Activated CD4-positive, alpha-beta memory T cell treated with anti-CD3 and anti-CD28 coated beads for 36 hours (primary cell): Measurements from ENCODE around the gene FGF11. TPM values are rescaled to one million over a fixed set of nuclear protein-coding genes. Genes with fewer than 3 reads are reported as not detected.
A peak's percentile ranks its signal among the peaks of the same experiment; 100 is the strongest.
"Not testable (repeated sequence)": the region's sequence is repeated elsewhere in the genome, so short reads cannot be mapped to it uniquely, and the experiment has no call there.

ENCODE experiments used
- CTCF ChIA-PET: fragments of 350-600 bp; sonication (Branson Sonifier 250); formaldehyde crosslinking; loops from one replicate; lab custom pipeline; 2021; ENCODE audit warnings: antibody characterized with exemption, inconsistent platforms; lab: Charles Lee
- POLR2A ChIA-PET: fragments of 350-600 bp; sonication (Branson Sonifier 250); formaldehyde crosslinking; loops from one replicate; lab custom pipeline; 2021; ENCODE audit warnings: antibody characterized with exemption; lab: Charles Lee
- DNase-seq: peaks from one replicate; pipeline ENCODE4 v3.0.0-alpha.2; 2020
- H3K27ac Mint-ChIP-seq: one replicate; pipeline ENCODE4 v1.8.0; 2021; ENCODE audit warnings: mixed read lengths
- H3K27me3 Mint-ChIP-seq: one replicate; pipeline ENCODE4 v1.8.0; 2021; ENCODE audit warnings: mixed read lengths
- H3K36me3 Mint-ChIP-seq: one replicate; pipeline ENCODE4 v1.8.0; 2021; ENCODE audit warnings: mixed read lengths
- H3K4me1 Mint-ChIP-seq: one replicate; pipeline ENCODE4 v1.8.0; 2021; ENCODE audit warnings: low read depth, mixed read lengths
- H3K4me3 Mint-ChIP-seq: one replicate; pipeline ENCODE4 v1.8.0; 2021; ENCODE audit warnings: mild to moderate bottlenecking, mixed read lengths
- H3K9me3 Mint-ChIP-seq: one replicate; pipeline ENCODE4 v1.8.0; 2021; ENCODE audit warnings: mixed read lengths
- intact Hi-C: fragments of 100-400 bp; cut with micrococcal nuclease; formaldehyde crosslinking; loops from one replicate; pipeline ENCODE4 v1.15.1; 2023
- total RNA-seq, 2 experiments: library from RNA; stranded (reverse); gene quantifications; one replicate each; pipeline ENCODE4 v1.2.3, GENCODE V29; 2021

FGF11 gene
- total RNA-seq, 2 experiments from 2014 or later, result 1.0 to 2.1 TPM

DNA sequence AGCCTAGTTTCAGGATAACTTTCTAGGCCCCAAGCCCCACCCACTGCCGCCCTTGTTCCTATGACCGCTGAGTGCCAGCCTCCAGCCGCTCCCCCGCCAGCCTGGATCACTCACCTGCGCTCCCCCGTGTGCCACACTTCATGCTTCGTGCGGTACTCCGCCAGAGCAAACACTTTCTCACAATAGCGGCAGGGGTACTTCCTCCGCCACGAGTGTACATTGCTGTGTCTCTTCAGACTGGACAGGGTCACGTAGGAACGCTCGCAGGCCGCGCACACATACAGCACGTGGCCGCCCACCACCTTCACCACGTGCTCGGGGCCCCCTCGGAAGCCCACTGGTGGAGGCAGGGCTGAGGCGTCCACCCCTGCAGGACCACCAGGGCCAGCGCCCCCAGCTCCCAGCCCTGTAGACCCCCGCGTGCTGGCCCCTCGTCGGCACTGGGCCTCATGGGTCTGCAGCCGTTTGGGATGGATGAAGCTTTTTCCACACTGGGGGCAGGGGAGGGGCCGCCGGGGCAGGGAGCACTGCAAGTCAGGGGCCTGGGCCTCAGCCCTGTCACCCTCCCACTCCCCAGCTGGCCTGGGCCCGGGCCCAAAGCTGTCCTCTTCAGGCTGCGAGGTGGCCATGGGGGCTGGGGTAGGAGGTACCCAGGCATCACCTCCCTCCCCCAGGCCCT is 26.4 kb downstream of the FGF11 start:
- ChIA-PET POLR2A (no interaction called here), CTCF (interaction anchor here (1.8 kb wide), 1 partner anchor 29 kb away, joined by 4 read pairs; no protein-coding TSS in a partner anchor)
- H3K9me3 Mint-ChIP-seq, result no peaks in the 10 kb centered on the region
- intact Hi-C loops, result no loop called here
- peak overlapping the region; percentile 23 for H3K27ac Mint-ChIP-seq
- H3K4me3 Mint-ChIP-seq, result no peak overlapping the region
- H3K4me1 Mint-ChIP-seq, result peaks cover 2% of the 10 kb centered on the region
- H3K36me3 Mint-ChIP-seq, result peaks cover 2% of the 10 kb centered on the region
- no peak for DNase-seq
- no peaks in the 10 kb centered on the region for H3K27me3 Mint-ChIP-seq

DNA sequence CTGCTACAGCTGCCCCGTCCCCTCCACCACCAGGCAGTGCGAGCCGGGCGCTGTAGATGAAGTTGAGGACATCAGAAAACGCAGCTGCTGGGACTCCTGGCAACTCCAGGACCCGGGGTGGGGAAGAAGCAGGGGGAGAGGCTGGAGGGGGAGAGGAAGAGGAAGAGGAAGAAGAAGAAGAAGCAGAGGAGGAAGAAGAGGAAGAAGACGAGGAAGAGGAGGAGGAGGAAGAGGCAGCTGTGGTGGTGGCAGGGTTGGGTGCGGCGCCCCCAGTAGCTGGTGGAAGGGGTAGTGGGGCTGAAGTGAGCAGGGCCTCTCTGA is 27.0 kb downstream of the FGF11 start:
- no peak for DNase-seq
- ChIA-PET CTCF (interaction anchor here (1.8 kb wide), 1 partner anchor 29 kb away, joined by 4 read pairs; no protein-coding TSS in a partner anchor), POLR2A (interaction anchor here (1.3 kb wide), 1 partner anchor 19 kb away, joined by 3 read pairs; no protein-coding TSS in a partner anchor)
- Mint-ChIP-seq H3K27me3 (no peaks in the 10 kb centered on the region), H3K4me3 (no peak overlapping the region), H3K27ac (no peak overlapping the region), H3K36me3 (peaks cover 2% of the 10 kb centered on the region), H3K4me1 (peaks cover 4% of the 10 kb centered on the region), H3K9me3 (no peaks in the 10 kb centered on the region)
- intact Hi-C loops, result no loop called here

DNA sequence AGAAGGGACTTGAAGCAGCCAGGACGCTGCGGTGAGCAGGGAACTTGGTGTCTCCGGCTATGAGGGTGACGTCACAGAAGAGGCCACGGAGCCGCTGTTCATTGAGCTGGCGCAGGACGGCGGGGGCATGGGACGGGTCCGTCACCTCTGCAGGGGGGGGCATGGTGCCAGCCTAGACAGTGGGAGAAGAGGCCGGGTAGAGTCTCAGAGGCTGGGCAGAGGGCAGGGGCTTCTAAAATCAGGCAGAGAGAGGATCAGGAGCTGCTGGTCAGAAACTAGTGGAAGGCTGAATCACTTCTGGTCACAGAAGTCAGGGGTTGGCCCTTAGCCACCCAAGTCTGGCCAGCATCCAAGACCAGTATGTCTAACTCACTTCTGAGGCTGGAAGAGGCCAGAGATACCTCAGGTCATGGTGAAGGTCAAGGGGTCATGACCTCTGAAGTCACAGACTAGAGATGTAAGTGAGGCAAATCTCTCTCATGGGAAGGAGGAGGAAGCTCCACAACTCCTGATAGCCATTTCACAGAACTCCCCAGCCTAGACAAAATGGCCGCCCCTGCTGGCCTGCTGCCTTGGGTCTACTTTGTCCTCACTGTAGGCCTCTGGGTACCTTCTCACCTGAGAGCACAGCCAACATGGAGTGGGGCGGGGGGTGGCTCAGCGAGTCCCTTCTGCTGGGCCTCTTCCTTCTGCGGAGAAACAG is 27.5 kb downstream of the FGF11 start:
- H3K27me3 Mint-ChIP-seq, result no peaks in the 10 kb centered on the region
- CTCF ChIA-PET, result interaction anchor here (1.8 kb wide), 1 partner anchor 30 kb away, joined by 4 read pairs; no protein-coding TSS in a partner anchor
- no peaks in the 10 kb centered on the region for H3K9me3 Mint-ChIP-seq
- H3K4me1 Mint-ChIP-seq, result peaks cover 7% of the 10 kb centered on the region
- DNase-seq, result no peak
- H3K36me3 Mint-ChIP-seq, result peaks cover 2% of the 10 kb centered on the region
- POLR2A ChIA-PET, result interaction anchor here (1.3 kb wide), 1 partner anchor 19 kb away, joined by 3 read pairs; no protein-coding TSS in a partner anchor
- intact Hi-C loops, result no loop called here
- H3K27ac Mint-ChIP-seq, result no peak overlapping the region
- H3K4me3 Mint-ChIP-seq, result no peak overlapping the region

DNA sequence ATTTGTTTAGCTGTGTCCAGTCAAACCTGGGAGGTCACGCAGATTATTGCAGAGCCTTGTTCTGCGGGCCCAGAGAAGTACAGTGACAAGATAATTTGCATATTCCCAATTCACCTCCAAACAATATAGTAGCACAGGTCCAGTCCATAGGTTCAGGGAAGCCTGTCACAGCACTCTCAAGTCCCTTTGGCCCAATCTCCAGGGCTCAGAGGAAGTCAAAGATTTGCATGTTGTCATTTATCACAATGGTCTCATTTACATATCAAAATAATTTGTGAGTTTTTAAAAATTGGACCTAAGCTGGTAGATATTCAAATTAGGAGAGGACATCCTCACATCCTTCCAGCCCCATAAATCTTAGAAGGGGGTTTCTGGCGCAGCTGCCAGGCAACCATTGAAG is 28.2 kb downstream of the FGF11 start:
- Mint-ChIP-seq H3K4me3 (no peak overlapping the region), H3K9me3 (no peaks in the 10 kb centered on the region), H3K36me3 (peaks cover 2% of the 10 kb centered on the region), H3K4me1 (peaks cover 10% of the 10 kb centered on the region), H3K27ac (no peak overlapping the region), H3K27me3 (no peaks in the 10 kb centered on the region)
- POLR2A ChIA-PET, result interaction anchor here (1.3 kb wide), 1 partner anchor 18 kb away, joined by 3 read pairs; no protein-coding TSS in a partner anchor
- DNase-seq, result no peak
- intact Hi-C loops, result no loop called here
- CTCF ChIA-PET, result no interaction called here

DNA sequence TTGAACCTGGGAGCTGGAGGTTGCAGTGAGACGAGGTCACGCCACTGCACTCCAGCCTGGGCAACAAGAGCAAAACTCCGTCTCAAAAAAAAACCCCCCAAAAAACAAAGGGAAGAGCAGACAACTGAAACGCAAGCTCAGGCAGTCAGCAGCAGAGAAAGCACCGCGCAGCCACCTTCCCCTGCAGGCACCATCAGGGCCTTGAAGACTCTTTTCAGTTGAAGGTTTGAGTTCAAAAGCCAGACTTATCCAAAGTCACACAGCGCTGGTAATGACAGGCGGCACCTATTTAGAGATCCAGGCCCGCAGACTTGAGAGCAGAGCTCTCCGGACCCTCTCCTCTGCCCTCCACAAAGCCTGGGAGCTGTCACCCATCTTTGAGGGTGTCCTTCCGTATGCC is 29.0 kb downstream of the FGF11 start:
- Mint-ChIP-seq H3K9me3 (no peaks in the 10 kb centered on the region), H3K27me3 (no peaks in the 10 kb centered on the region), H3K4me3 (no peak overlapping the region), H3K27ac (no peak overlapping the region), H3K36me3 (peaks cover 2% of the 10 kb centered on the region), H3K4me1 (peaks cover 10% of the 10 kb centered on the region)
- intact Hi-C loops, result no loop called here
- POLR2A ChIA-PET, result no interaction called here
- no peak for DNase-seq
- CTCF ChIA-PET, result interaction anchor here (1.3 kb wide), 1 partner anchor 31 kb away, joined by 6 read pairs; no protein-coding TSS in a partner anchor

DNA sequence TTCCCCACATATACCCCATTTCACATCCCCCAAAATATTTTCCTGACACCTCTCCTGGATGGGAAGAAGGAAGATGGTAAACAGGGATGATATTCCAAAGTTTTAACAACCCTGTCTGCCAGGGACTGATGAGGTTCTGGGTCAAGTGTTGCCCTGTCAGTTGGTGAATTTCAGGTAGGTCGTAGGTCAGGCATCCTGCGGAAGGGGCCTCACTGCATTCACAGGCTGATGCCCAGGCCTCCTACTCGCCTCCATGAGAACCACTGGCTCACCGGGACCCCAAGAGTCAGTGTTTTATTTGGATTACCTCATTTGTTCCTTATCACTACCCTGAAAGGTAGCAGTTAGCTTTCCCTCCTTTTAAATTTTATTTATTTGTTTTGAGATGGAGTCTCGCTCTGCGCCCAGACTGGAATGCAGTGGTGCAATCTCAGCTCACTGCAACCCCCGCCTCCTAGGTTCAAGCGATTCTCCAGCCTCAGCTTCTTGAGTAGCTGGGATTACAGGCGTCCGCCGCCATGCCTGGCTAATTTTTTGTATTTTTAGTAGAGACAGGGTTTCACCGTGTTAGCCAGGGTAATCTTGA is 29.6 kb downstream of the FGF11 start:
- H3K4me3 Mint-ChIP-seq, result no peak overlapping the region
- DNase-seq, result no peak
- no peak overlapping the region for H3K27ac Mint-ChIP-seq
- no peaks in the 10 kb centered on the region for H3K9me3 Mint-ChIP-seq
- intact Hi-C loops, result no loop called here
- CTCF ChIA-PET, result interaction anchor here (1.3 kb wide), 1 partner anchor 32 kb away, joined by 6 read pairs; no protein-coding TSS in a partner anchor
- peaks cover 13% of the 10 kb centered on the region for H3K4me1 Mint-ChIP-seq
- no peaks in the 10 kb centered on the region for H3K27me3 Mint-ChIP-seq
- peaks cover 2% of the 10 kb centered on the region for H3K36me3 Mint-ChIP-seq
- POLR2A ChIA-PET, result no interaction called here

DNA sequence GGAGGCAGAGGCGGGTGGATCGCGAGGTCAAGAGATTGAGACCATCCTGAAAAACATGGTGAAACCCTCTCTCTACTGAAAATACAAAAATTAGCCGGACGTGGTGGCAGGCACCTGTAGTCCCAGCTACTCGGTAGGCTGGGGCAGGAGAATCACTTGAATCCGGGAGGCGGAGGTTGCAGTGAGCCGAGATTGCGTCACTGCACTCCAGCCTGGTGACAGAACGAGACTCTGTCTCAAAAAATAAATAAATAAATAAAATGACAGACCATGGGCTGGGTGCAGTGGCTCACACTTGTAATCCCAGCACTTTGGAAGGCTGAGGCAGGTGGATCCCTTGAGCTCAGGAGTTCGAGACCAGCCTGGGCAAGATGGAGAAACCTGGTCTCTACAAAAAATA is 30.5 kb downstream of the FGF11 start:
- H3K4me3 Mint-ChIP-seq, H3K36me3 Mint-ChIP-seq, H3K9me3 Mint-ChIP-seq, H3K27me3 Mint-ChIP-seq, H3K27ac Mint-ChIP-seq, DNase-seq, POLR2A ChIA-PET, intact Hi-C loops: not testable (repeated sequence)
- H3K4me1 Mint-ChIP-seq, result peaks cover 13% of the 10 kb centered on the region
- CTCF ChIA-PET, result interaction anchor here (1.7 kb wide), 1 partner anchor 33 kb away, joined by 8 read pairs; no protein-coding TSS in a partner anchor

DNA sequence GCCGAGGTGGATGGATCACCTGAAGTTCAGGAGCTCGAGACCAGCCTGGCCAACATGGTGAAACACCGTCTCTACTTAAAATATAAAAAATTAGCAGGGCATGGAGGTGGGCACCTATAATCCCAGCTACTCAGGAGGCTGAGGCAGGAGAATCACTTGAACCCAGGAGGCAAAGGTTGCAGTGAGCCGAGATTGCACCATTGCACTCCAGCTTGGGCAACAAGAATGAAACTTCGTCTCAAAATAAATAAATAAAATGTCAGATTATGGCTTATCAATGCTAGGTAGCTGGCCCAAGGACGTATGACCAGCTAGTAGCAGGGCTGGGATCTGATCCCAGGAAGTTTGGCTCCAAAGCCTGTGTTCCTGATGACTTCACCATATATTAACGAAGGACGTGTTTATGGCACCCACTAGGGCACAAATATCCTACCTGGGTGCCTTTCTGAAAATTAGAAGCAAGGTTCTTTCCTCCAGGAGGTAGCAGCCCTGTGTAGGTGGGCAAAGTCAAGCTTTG is 31.2 kb downstream of the FGF11 start:
- H3K4me1 Mint-ChIP-seq, result peaks cover 13% of the 10 kb centered on the region
- H3K36me3 Mint-ChIP-seq, H3K4me3 Mint-ChIP-seq, intact Hi-C loops, H3K27me3 Mint-ChIP-seq, H3K9me3 Mint-ChIP-seq, DNase-seq, H3K27ac Mint-ChIP-seq: not testable (repeated sequence)
- POLR2A ChIA-PET, result interaction anchor here (0.7 kb wide), 1 partner anchor 15 kb away, joined by 3 read pairs; no protein-coding TSS in a partner anchor
- CTCF ChIA-PET, result interaction anchor here (1.4 to 1.7 kb wide), 2 partner anchors 34 to 90 kb away, joined by 4 to 8 read pairs; no protein-coding TSS in a partner anchor

DNA sequence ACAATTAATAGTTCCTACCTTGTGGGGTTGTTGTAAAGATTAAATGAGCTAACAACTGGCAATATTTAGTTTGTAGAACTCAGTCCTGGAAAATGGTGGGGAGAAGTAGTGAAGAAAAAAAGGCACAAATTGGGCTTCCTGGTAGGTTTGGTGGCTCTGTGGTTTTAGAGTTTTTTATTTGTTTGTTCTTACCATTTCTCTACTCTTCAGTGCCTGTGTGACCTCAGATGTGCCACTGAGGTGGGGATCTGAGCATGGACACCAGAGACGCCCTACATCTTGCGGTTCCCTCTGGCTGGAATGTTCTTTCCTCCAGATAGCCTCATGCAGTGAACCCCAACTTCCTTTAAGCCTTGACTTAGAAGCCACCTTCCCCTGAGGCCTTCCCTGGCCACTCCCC is 32.4 kb downstream of the FGF11 start:
- intact Hi-C loops, result no loop called here
- DNase-seq, result no peak
- Mint-ChIP-seq H3K4me1 (peaks cover 25% of the 10 kb centered on the region), H3K9me3 (no peaks in the 10 kb centered on the region), H3K27ac (peak overlapping the region; percentile 20), H3K27me3 (no peaks in the 10 kb centered on the region), H3K4me3 (no peak overlapping the region), H3K36me3 (no peaks in the 10 kb centered on the region)
- POLR2A ChIA-PET, result no interaction called here
- CTCF ChIA-PET, result interaction anchor here (1.4 kb wide), 1 partner anchor 89 kb away, joined by 4 read pairs; no protein-coding TSS in a partner anchor

DNA sequence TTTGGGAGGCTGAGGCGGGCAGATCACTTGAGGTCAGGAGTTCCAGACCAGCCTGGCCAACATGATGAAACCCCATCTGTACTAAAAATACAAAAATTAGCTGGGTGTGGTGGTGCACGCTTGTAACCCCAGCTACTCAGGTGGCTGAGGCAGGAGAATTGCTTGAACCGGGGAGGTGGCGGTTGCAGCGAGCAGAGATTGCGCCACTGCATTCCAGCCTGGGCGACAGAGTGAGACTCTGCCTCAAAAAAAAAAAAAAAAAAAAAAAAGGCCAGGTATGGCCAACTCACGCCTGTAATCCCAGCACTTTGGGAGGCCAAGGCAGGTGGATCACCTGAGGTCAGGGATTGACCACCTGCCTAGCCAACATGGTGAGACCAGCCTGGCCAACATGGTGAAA is 35.5 kb downstream of the FGF11 start:
- H3K27ac Mint-ChIP-seq, H3K4me3 Mint-ChIP-seq, DNase-seq, intact Hi-C loops, H3K9me3 Mint-ChIP-seq, H3K36me3 Mint-ChIP-seq, H3K27me3 Mint-ChIP-seq, POLR2A ChIA-PET: not testable (repeated sequence)
- H3K4me1 Mint-ChIP-seq, result peaks cover 44% of the 10 kb centered on the region
- CTCF ChIA-PET, result interaction anchor here (1.6 to 6.2 kb wide), 2 partner anchors 38 to 119 kb away, joined by 4 to 54 read pairs; partner anchors contain the start of gene TMEM102

DNA sequence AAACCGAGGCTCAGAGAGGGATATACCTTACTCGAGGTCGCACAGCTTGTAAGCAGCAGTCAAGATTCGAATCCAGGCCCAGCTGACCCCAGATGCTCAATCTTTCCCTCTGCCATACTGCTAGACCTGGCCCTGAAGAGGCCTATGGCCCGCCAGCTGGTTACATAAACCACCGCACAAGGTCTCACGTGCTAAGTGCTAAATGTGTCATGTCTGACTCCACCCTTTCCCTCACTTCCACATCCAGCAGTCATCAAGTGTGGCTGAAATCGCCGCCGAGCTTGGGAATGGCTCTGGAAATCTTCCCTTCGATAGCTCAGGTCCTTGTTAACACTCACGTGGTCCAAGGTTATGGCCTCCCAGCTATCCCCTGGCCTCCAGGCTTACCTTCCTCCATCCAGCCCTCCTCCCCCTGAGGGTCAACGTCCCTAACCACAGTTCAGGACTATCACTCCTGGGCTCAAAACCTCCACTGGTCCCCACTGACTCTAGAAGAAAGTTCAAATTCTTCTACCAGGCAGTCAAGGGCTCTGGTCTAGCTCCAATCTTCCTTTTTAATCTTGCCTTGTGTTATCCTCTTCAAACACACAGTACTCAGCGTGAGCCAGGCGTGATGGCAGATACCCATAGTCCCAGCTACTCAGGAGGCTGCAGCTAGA is 36.6 kb downstream of the FGF11 start:
- intact Hi-C loops, result no loop called here
- DNase-seq, result no peak
- Mint-ChIP-seq H3K4me3 (no peak overlapping the region), H3K9me3 (no peaks in the 10 kb centered on the region), H3K36me3 (peaks cover 3% of the 10 kb centered on the region), H3K27me3 (no peaks in the 10 kb centered on the region), H3K27ac (peak overlapping the region; percentile 59), H3K4me1 (peaks cover 51% of the 10 kb centered on the region)
- POLR2A ChIA-PET, result interaction anchor here (1.5 to 1.7 kb wide), 2 partner anchors 10 to 211 kb away, joined by 3 to 12 read pairs; partner anchors contain the start of gene TP53
- CTCF ChIA-PET, result interaction anchor here (1.0 to 6.2 kb wide), 5 partner anchors 22 to 120 kb away, joined by 3 to 54 read pairs (median 4); partner anchors contain the start of gene TMEM102
